Gastrocnemius medialis (tissue), 4 donors: ENCODE results near the gene GTF3C1.

Experiments
- POLR2A ChIP-seq, 2 donors: fragments of 450-650 bp; IDR thresholded peaks; one replicate each; pipeline ENCODE4 v1.6.1; 2017; ENCODE audit warnings: antibody characterized with exemption in 2 of 2, mild to moderate bottlenecking in 2 of 2, moderate library complexity in 2 of 2
- TF ChIP-seq, protein P1 (sequence below), 5 experiments: fragments of 450-650 bp in 3 of 5; fragments of 200-600 bp in 2 of 5; sonication (generic) in 2 of 5; IDR thresholded peaks in 4 of 5; conservative IDR thresholded peaks in 1 of 5; 1 replicate in 4 of 5; 2 replicates in 1 of 5; pipeline ENCODE4 v1.5.1; 2016 to 2019; ENCODE audit warnings: antibody characterized with exemption in 5 of 5, mild to moderate bottlenecking in 3 of 5, moderate library complexity in 3 of 5

DNA sequence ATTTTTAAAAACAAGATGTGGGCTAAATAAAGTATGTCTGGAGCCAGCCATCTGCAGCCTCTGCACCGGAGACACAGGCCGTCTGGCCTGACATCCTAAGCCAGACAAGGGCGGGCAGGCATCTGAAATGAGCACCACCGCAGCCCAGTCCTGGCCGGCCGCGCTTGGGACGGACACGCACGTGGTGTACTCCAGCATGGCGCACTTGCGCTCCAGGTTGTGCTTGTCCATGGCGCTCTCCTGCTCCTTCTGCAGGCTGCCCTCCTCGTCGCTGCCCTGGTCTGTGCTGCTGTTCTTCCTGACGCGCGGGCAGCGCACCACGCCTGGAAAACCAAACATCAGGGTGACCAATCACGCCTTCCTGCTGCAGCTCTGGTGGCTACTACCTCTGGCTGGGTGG lies 60.3 kb downstream of the GTF3C1 start:
- TF ChIP-seq, protein P1, sequence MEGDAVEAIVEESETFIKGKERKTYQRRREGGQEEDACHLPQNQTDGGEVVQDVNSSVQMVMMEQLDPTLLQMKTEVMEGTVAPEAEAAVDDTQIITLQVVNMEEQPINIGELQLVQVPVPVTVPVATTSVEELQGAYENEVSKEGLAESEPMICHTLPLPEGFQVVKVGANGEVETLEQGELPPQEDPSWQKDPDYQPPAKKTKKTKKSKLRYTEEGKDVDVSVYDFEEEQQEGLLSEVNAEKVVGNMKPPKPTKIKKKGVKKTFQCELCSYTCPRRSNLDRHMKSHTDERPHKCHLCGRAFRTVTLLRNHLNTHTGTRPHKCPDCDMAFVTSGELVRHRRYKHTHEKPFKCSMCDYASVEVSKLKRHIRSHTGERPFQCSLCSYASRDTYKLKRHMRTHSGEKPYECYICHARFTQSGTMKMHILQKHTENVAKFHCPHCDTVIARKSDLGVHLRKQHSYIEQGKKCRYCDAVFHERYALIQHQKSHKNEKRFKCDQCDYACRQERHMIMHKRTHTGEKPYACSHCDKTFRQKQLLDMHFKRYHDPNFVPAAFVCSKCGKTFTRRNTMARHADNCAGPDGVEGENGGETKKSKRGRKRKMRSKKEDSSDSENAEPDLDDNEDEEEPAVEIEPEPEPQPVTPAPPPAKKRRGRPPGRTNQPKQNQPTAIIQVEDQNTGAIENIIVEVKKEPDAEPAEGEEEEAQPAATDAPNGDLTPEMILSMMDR (IDR thresholded peaks at IDR 0.05 in 4 of 5, conservative IDR thresholded peaks at IDR 0.05 in 1 of 5): no peak
- TF ChIP-seq POLR2A (IDR thresholded peaks at IDR 0.05): no peak
